ENCODE data around the gene SMURF2.

- no peak for TF ChIP-seq CTCF (IDR thresholded peaks at IDR 0.05)
- no peak for TF ChIP-seq POLR2A (IDR thresholded peaks at IDR 0.05)
Measured at GRCh38 chr17:64536913-64537312, 125.2 kb downstream of the SMURF2 start.
